ENCODE measurements around the gene CCDC85C.

Gene CCDC85C

GRCh38 chr14:99540196-99541032, 63.6 kb downstream of the CCDC85C start:
- TF ChIP-seq CTCF (conservative IDR thresholded peaks at IDR 0.05; ENCODE audit: low read length), result no peak
- H3K4me3 ChIP-seq (ENCODE audit: low read length), result no peak overlapping the region
- no peak for DNase-seq (ENCODE audit: low read depth)

DNA sequence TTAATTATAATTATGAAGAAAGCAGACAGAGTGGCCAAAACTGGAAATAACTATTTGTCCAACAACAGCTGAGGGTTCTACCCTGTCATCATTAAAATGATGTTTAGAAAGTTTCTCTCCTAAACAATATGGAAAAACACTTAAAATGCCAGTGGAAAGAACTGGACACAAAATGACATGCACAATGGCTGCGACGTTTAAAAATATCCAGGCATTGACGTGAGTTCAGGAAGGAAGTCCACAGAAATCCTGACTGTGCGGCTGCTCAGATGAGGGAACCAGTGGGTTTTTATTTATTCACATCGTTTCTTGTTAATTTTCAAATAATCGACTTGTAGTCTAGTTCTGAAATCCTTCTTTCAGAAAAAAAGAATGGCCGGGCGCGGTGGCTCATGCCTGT, 64.5 kb downstream of the CCDC85C start:
- H3K4me3 ChIP-seq (ENCODE audit: low read length), result no peak overlapping the region
- TF ChIP-seq CTCF (conservative IDR thresholded peaks at IDR 0.05; ENCODE audit: low read length), result no peak
- no peak for DNase-seq (ENCODE audit: low read depth)

GRCh38 chr14:99538733-99539132, 65.3 kb downstream of the CCDC85C start:
- TF ChIP-seq CTCF (conservative IDR thresholded peaks at IDR 0.05; ENCODE audit: low read length), result no peak
- no peak for DNase-seq (ENCODE audit: low read depth)
- H3K4me3 ChIP-seq (ENCODE audit: low read length), result no peak overlapping the region

DNA sequence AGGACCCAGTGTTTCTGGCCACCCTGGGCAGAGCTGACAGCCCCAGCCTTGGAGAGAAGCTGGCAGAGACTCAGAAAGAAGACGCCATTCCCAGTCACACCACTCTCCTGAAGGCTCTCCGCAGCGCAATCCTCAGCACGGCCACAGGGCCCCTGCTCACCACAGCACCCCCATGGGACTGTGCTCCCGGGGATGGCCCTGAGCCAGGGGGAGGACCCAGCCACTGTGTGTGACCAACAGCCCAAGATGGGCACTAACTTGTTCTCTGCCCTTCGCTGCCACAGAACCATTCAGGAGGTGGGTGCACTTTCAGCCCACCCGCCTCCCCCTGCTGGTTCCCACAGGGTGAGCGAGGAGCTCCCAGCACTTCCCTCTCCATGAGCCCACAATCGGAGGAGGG, 65.7 kb downstream of the CCDC85C start:
- DNase-seq (ENCODE audit: low read depth), result no peak
- no peak; the same call in 1 of the 2 replicates for TF ChIP-seq CTCF (conservative IDR thresholded peaks at IDR 0.05; ENCODE audit: low read length)
- no peak overlapping the region for H3K4me3 ChIP-seq (ENCODE audit: low read length)

- peak; percentile 84 for DNase-seq (ENCODE audit: low read depth)
- no peak overlapping the region for H3K4me3 ChIP-seq (ENCODE audit: low read length)
- no peak for TF ChIP-seq CTCF (conservative IDR thresholded peaks at IDR 0.05; ENCODE audit: low read length)
Observed at GRCh38 chr14:99537399-99537798, 66.6 kb downstream of the CCDC85C start.

- TF ChIP-seq CTCF (conservative IDR thresholded peaks at IDR 0.05; ENCODE audit: low read length), result no peak
- DNase-seq (ENCODE audit: low read depth), result no peak
- no peak overlapping the region for H3K4me3 ChIP-seq (ENCODE audit: low read length)
Observed at GRCh38 chr14:99535908-99536778, 67.9 kb downstream of the CCDC85C start.
